ENCODE data around the gene DBI.

Gene DBI

GRCh38 chr2:119366649-119367471 is at the start of gene DBI, which contains the start of gene C2orf76:
DBI (plus strand) TSS chr2:119366977; CDS start chr2:119367052, 75 bp downstream.
C2orf76 (minus strand) TSS chr2:119366834; CDS start chr2:119339959, 26,875 bp downstream.
- in situ Hi-C loops (cut with HindIII; ENCODE audit: low sequenced_read_pairs) = no loop called here

GRCh38 chr2:119317554-119317953 is 49.2 kb upstream of the DBI start:
- in situ Hi-C loops (cut with HindIII; ENCODE audit: low sequenced_read_pairs) = no loop called here

DNA sequence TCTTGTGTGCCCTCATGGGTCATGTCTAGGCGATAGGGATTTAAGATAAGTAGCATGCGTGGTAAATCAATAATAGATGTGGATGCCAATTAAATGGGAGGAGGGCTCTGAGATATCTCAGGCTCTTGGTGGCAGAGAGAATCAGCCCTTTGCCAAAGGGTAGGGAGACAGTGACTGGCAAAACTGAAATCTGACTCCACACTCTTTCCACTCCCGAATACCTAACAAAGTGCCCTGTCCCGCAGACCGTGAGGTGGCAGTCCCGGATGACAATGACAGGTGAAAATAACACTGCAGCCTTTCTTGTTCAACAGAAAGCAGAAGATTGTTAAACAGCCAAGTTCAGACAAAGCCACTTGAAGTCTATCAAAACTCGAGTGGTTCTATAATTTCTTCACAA is 47.2 kb upstream of the DBI start:
- in situ Hi-C loops (cut with HindIII; ENCODE audit: low sequenced_read_pairs) = no loop called here

DNA sequence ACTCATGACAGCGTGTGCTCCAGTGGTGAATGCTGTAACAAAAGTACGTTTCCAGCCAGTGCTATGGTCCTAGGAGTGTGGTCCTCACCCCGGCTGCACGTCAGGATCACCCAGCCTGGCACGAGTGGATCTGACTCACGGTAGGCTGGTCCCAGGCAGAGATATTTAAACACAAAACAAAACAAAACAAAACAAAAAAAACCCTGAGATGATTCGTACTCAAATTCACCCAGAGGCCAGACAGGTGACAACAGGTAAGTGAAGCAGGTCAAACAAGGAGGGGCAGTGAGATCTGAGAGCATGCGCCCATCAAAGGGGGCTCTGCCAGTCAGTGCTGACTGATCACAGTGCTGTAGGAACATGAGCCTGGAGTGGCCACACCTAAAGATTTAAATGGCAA is 43.3 kb upstream of the DBI start:
- in situ Hi-C loops (cut with HindIII; ENCODE audit: low sequenced_read_pairs) = no loop called here

DNA sequence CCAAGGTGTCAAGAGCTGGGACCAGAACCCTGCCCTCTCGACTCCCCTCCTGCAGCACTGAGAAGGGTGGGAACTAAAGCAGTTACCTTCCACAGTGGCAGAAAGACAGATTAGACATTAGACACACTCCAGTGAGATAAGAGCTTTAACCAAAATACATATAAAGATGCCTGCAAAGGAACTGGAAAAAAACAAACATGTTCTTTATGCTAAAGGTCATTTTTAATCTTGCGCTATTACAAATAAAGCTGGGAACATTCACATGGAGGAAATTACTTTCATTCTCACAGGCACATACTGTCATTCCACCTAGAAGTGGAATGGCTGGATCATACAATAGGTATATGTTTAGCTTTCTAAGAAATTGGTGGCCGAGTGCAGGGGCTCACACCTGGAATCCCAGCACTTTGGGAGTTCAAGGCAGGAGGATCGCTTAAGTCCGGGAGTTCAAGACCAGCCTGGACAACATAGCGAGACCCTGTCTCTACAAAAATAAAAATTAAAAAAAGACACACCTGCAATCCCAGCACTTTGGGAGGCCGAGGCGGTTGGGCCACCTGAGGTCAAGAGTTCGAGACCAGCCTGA is 42.0 kb upstream of the DBI start:
- in situ Hi-C loops (cut with HindIII; ENCODE audit: low sequenced_read_pairs) = no loop called here

GRCh38 chr2:119326938-119327337 is 39.8 kb upstream of the DBI start:
- in situ Hi-C loops (cut with HindIII; ENCODE audit: low sequenced_read_pairs) = no loop called here

DNA sequence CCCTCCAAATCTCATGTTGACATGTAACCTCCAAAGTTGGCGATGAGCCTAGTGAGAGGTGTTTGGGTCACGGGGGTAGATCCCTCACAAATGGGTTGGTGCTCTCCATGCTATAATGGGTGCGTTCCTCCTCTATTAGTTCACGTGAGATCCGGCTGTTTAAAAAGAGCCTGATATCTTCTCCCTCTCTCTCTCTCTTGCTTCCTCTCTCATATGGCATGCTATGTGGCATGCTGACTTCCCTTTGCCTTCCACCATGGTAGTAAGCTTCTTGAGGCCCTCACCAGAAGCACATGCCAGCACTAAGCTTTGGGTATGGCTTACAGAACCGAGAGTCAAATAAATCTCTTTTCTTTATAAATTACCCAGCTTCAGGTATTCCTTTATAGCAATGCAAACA is 39.3 kb upstream of the DBI start:
- in situ Hi-C loops (cut with HindIII; ENCODE audit: low sequenced_read_pairs) = no loop called here

DNA sequence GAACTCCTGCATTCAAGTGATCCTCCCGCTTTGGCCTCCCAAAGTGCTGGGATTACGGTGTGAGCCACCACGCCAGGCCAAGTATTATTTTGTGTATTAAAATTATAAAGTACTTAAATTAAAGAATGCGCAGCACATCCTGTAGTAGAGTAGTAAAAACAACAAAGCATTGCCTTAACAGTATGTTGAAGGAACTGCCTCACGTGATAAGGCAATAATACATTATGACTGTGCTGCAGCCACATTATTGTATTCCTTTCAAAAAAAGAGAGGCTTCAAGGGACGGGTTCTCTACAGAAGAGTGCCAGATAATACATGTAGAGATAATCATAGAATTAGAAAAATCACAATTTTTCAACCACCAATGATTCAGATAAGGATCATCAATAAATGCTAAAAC is 33.8 kb upstream of the DBI start:
- in situ Hi-C loops (cut with HindIII; ENCODE audit: low sequenced_read_pairs) = no loop called here

DNA sequence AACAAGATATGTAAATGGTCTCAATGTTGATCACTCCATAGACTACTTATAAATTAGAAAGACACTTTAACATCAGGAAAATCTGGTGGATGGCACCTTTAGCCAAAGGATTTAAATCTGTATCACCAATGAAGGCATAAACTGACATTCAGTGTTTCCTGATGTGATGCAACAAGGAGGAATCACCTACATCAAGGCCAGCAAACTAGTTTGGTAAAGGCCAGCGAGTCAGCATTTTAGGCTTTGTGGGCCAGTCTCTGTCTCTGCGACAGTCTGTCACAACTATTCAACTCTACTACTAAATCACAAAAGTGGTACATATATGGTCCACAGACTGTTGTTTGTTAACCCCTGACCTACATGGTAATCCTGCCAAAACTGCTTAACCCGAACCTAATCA is 33.4 kb upstream of the DBI start:
- in situ Hi-C loops (cut with HindIII; ENCODE audit: low sequenced_read_pairs) = no loop called here

DNA sequence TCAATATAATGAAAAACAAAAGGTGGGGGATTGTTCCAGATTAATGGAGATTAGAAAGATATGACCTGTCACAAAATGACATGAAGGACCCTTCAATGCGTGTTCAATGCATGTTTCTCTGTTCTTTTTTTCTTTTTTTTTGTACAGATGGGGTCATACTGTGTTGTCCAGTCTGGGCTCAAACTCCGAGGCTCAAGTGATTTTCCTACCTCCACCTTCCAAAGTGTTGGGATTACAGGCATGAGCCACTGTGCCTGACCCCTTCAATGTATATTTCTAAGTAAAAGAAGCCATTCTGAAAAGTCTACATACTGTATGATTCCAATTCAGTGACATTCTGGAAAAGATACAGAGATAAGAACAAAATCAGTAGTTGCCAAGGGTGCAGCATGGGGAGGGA is 32.9 kb upstream of the DBI start:
- in situ Hi-C loops (cut with HindIII; ENCODE audit: low sequenced_read_pairs) = no loop called here

- in situ Hi-C loops (cut with HindIII; ENCODE audit: low sequenced_read_pairs) = no loop called here
Measured at GRCh38 chr2:119337749-119338148, 29.0 kb upstream of the DBI start.

- in situ Hi-C loops (cut with HindIII; ENCODE audit: low sequenced_read_pairs) = no loop called here
Measured at GRCh38 chr2:119338272-119338671, 28.5 kb upstream of the DBI start.

GRCh38 chr2:119338826-119339561 is 27.8 kb upstream of the DBI start:
- in situ Hi-C loops (cut with HindIII; ENCODE audit: low sequenced_read_pairs) = no loop called here

DNA sequence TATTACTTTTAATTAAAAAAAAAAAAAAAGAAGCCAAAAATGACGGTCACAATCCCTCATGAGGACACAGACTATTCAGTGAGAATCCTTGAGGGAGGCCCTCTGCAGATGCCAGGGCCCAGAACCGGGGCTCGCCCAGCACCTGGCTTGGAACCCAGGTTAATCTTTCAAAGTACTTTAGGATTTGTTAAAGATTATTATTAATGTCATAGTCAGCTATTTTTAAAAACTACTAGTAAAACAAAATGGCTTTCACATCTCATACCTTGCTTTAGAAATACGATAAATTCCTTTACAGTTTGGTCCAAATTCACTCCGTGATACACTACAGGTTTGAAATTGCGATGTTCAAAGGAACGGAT is 27.2 kb upstream of the DBI start:
- in situ Hi-C loops (cut with HindIII; ENCODE audit: low sequenced_read_pairs) = no loop called here

DNA sequence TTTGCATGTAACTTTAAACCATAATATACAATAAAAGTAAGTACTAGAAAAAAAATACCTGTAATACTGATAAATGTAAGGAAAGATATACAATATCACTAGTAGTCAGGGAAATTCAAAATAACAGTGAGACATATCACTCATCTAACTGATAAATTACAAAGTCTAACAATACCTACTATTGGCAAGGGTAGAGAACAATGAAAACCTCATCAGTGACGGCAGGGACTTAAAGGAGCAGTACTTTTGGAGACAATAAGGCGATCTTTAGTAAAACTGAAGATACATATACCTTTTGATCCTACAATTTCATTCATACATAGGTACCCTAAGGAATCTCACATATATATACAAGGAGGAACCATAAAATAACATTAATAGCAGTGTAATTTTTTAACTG is 25.1 kb upstream of the DBI start:
- in situ Hi-C loops (cut with HindIII; ENCODE audit: low sequenced_read_pairs) = no loop called here

DNA sequence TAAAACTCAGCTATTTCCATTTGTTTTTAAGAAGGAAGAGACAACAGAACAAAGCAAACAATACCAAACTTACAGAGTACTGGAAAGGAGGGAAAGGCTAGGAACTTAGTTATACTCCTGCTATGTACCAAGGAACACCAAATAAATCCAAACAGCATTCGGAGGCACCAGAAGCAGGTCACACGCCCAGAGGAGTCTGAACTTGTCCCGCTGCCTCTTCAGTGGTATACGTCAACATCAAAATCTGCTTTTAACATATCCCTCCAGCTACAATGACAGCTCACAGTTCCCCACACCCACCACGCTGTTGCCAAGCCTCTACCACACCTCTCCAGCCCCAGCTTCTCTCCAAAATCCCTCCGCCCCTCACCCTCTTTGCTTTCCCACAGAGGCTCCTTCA is 17.5 kb upstream of the DBI start:
- in situ Hi-C loops (cut with HindIII; ENCODE audit: low sequenced_read_pairs) = no loop called here

GRCh38 chr2:119350311-119350998 is 16.3 kb upstream of the DBI start:
- in situ Hi-C loops (cut with HindIII; ENCODE audit: low sequenced_read_pairs) = no loop called here

- in situ Hi-C loops (cut with HindIII; ENCODE audit: low sequenced_read_pairs) = no loop called here
Measured at GRCh38 chr2:119352357-119352756, 14.4 kb upstream of the DBI start.

DNA sequence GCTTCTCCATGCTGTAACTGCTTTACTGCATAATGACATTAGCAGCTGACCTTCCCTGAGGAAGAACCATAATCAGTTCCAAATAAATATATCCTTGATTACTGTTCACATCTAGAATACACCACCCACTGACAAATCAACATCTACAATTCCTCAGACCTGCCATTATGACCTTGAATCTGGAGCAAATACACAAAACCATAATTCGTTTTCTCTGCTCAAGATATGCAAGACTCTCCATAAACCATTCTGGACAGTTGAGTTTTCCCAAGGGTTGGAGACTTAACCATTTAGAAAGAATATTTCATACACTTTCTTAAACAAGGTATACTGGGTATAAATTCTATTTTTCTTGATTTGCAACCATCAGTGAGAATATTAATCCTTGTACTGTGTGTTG is 11.9 kb upstream of the DBI start:
- in situ Hi-C loops (cut with HindIII; ENCODE audit: low sequenced_read_pairs) = no loop called here

- in situ Hi-C loops (cut with HindIII; ENCODE audit: low sequenced_read_pairs) = no loop called here
Measured at GRCh38 chr2:119359774-119360173, 7.0 kb upstream of the DBI start.

DNA sequence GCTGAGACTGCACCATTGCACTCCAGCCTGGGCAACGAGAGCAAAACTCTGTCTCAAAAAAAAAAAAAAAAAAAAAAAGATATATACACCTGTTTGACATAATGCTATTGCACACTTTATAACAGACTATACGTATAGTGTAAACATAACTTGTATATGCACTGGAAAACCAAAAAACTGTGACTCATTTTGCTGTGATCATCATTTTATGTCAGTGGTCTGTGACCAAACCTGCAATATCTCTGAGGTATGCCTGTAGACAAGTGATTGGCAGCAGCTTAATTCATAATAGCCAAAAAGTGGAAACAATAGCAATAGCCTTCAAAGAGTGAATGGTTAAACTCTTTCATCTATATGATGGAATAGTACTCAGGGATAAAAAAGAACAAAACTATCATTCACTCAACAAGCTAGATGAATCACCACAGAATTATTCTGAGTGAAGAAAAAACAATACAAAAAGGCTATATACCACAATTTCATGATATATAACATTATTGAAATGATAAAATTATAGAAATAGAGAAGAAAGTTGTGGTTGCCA is 6.3 kb upstream of the DBI start:
- in situ Hi-C loops (cut with HindIII; ENCODE audit: low sequenced_read_pairs) = no loop called here

All from DLD1 (cell line).